H1 (cell line): ENCODE results near the gene RSRC2. TPM values are rescaled to one million over a fixed set of nuclear protein-coding genes. Genes with fewer than 3 reads are reported as not detected.

ENCODE experiments used
- JUND ChIP-seq: IDR thresholded peaks from 2 replicates; pipeline ENCODE4 v1.6.1; 2011; ENCODE audit warnings: mild to moderate bottlenecking, improper control_type of control experiment, low read length
- USF2 ChIP-seq: IDR thresholded peaks from 2 replicates; pipeline ENCODE4 v1.6.1; 2011; ENCODE audit warnings: low read length, improper control_type of control experiment
- polyA plus RNA-seq, 7 experiments: library from polyadenylated mRNA; depleted of rRNA in 3 of 7; stranded (reverse) in 5 of 7; unstranded in 2 of 7; fragments of >200 nt in 5 of 7; fragments of 200-250 nt in 2 of 7; gene quantifications; 1 replicate in 5 of 7; 2 replicates in 1 of 7; 4 replicates in 1 of 7; pipeline versions ENCODE4 v1.2.1 to v1.2.3, GENCODE V29; 2011 to 2013; ENCODE audit warnings: missing spikeins in 2 of 7, mixed read lengths in 2 of 7
- total RNA-seq: library from RNA; stranded (reverse); fragmentation: NEBNext Ultra II Directional; extraction: Animal tissue kit (Norgen Biotek cat#: 25700); gene quantifications from 2 replicates; pipeline ENCODE4 v1.2.1, GENCODE V29; 2021

The RSRC2 gene
- total and polyA plus RNA-seq, 2 of the 8 experiments (the other 6 are each of a cell fraction or from before 2014, with no cell fraction given): 15.9 to 71.4 TPM

- TF ChIP-seq USF2: no peak
- no peak for TF ChIP-seq JUND
These were observed 20.6 kb upstream of the RSRC2 start (continued) for GRCh38 chr12:122547330-122547729.
